MV-4-11 (cell line): ENCODE data around the gene ARL2BP.

Experiments
- DNase-seq: peaks from one replicate; lab custom pipeline; 2025; lab: John Stamatoyannopoulos, UW

The ARL2BP gene

DNA sequence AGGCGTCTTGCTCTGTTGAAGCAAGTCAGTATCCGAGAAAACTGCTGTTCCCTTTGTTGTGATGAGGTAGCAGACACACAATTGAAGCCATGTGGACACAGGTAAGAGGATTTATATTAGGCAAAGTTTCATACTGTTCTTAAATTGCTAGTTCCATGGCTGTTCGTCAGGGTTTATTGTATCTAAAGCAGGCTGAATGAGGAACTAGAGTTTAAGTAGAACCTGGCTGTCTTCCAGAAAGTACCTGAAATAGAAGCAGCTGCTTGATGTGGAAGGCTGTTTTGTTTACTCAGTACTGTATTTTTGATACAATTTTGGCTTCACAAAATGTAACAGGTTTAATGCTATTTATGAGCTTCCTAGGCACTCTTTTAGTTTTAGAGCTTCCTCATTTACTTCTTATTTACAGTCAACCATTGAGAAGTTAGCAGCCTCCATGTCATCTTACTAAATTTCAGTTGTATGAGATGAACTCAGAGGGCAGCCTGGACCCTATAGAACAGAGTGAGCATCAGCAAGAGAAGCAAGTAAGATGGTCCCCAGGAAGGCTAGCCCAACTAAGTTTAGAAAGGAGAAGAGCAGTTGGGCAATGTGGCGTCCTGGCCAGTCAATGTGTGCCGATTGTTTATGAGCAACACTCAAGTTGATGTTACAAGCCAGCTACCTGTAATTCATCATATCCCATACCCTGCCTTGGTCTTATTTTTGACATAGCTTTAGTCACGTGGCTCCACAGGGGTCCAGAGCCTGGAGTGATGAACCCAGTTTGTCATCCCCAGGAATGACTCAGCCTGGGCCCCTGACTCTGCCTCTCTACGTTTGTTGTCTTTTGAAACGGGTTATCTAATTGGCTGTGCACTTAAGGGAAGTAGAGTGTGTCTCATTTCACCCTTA, 9.7 kb upstream of the ARL2BP start:
- peak; percentile 56 for DNase-seq

DNA sequence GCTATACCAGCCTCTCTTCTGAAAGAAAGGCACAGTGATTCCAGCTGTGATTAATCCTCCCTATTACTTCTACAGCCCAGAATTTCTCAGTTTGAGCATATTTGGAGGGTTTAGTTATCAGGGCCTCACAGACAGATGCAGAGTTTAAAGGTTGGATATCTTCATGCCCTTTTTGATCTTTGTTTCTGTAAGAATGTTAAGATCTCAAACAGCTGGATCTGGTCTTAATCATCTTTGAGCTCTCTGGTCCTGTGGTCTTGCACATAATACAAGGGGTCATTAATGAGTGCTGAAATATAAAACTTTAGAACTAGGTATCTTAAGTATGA, 9.1 kb upstream of the ARL2BP start:
- no peak for DNase-seq

DNA sequence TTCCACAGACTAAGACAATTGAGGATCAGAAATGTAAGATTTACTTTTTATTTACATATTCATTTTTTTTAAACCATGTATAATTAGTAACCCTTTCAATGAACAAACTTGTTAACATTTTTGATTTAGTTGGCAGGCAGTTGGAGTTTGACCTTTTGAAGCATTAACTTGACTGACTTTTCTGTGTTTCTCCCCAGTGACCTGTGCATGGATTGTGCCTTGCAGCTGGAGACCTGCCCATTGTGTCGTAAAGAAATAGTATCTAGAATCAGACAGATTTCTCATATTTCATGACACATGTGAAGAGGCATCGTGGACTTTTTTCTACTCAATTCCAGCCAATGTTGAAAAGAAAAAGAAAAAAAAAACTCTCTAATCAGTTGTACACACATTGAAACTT, 6.4 kb upstream of the ARL2BP start:
- DNase-seq, result no peak

DNA sequence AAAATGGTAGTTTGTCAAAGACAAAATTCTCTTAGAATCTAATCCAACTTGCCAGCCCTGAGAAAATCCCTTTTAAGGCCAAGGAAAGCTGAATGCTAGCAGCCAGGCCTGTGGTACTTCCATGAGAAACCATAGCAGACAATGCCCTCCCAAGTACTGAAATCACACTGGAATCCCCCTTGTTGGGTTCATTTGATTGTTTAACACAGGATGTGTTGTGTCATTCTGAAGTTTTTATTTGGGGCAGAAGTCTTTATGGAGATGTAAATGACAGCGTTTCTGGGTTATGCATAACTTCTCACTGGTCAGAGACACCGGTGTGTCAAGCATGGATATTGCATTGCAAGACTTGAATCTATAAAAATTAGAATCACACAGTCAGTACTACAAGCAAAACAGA, 6.0 kb upstream of the ARL2BP start:
- no peak for DNase-seq

DNA sequence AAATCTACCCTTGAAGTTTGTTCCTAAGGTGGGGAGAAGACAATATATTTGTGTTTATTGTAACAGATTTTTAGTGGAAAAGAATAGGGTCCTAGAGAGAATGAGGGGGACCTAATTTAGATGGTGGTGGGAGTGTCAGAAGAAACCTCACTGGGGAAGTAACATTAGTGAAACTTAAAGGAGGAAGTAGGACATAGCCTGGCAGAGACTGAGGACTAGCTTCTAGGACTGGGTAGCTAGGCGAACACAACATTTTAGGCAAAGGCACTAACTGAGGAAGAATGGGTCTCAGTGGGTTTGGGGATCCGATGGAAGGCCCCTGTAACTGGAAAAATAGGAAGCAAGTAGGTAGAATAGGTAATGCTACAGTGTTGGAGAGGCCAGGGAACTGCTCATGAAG, 4.2 kb upstream of the ARL2BP start:
- DNase-seq, result peak; percentile 81

DNA sequence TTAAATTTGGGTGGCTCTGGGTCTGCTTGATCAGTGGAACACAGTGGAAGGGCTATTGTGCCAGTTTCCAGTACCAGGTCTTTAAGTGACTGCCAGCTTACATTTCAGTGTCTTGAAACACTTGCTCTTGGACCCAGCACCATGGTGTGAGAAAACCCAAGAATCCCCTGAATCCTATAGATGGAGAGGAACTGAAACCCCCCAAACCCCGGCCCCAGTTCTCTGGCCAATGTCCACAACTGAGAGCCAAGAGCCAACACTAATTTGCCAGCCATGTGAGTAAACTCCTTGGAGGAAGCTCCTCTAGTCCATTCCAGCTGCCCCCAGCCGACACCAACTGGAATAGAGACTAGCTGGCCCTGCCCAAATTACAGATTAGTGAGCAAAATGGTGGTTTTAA, 2.4 kb upstream of the ARL2BP start:
- no peak for DNase-seq

DNA sequence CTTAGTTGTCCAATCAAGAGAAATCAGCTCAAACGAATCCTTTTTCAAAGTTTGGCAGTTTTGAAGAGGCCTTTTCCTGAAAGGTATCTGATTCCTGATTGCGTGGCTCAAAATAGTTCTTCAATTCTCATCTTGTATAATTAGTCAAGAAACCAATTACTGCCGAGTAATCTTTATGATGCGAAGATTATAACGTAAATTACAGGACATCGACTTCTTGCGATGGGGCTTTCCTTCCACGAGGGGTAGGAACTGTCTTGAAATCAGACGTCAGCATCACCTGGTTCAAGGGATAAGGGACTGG, 644 bp upstream of the ARL2BP start:
- no peak for DNase-seq

DNA sequence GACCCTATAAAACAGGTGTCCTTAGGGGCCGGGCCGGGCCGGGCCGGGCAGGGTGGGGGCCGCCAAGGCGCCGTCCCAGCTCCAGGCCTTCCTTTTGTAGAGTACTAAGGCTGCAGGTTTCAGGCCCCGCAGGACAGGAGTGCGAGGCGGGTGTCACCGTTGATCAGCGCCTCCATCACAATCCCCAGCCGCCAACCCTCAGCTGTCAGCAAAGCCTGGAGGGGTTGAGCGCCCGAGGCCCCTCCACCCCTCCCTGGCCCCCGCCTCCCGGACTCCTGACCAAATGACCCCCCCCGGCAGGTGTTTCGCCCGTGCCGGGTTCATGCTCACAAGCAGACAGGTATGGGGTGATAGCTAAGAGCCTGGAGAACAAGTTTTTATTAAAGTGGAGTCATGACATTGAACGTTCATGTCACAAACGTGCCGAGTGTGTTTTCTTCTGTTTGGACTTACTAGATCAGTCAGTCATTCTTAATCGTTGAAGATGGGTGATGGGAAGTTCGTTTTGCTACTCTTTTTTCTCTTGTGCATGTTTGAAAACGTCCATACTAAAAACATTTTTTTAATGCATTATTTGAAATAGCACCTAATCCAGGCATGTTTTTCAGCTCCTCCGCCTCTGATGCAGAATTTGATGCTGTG, 534 bp downstream of the ARL2BP start:
- DNase-seq, result no peak

DNA sequence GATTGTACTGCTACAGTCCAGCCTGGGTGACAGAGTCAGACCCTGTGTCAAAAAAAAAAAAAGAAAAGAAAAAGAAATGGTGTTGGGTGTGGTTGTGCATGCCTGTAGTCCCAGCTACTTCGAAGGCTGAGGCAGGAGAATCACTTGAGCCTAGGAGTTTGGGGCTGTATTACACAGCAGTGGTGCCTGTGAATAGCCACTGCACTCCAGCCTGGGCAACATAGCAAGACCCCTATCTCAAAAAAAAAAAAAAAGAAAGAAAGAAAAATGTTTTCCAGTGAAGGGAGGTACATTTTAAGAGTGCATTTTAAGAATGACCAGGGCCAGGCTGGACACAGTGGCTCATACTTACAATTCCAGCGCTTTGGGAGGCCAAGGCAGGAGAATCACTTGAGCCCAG, 6.3 kb downstream of the ARL2BP start:
- DNase-seq, result no peak

DNA sequence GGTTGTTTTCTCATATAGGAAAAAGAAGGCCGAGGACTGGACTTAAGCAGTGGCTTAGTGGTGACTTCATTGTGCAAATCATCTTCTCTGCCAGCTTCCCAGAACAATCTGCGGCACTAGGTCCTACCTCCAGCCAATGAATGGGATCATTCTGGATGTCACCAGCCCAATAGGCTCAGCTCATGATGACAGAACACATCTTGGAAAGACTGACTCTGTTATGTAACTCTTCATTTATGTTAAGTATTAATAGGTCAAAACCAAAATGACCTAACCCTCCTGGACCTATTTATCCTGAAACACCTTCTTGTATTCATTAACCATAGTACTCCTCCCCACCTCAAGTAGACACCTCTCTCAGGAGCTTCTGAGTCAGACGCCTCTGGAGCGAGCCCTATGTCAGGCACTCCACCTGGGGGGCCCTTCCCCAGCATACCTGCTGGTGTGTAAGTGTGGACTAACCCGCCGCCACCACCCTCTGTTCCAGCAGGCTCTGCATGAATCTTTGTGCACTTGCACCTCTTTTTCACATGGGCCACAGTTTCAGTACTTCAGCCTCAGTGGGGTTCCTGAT, 7.2 kb downstream of the ARL2BP start:
- no peak for DNase-seq

DNA sequence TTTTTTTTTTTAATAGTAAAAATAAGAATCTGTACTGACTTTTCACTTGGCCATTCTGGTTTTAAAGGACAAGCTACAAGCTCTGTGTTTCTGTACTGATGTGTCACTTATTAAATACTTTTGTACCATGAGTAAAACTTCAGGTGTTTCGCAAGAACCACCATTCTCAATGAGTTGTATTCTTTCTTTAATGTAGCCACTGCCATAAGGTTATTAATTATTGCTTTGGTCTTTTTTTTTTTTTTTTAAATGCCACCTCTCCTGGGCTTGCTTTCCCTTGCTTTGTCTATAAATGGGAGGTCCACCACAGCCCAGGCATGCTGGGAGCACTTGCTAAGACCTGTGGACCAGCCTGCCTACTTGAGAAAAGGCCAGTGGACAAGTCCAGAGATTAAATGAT, 8.4 kb downstream of the ARL2BP start:
- no peak for DNase-seq

DNA sequence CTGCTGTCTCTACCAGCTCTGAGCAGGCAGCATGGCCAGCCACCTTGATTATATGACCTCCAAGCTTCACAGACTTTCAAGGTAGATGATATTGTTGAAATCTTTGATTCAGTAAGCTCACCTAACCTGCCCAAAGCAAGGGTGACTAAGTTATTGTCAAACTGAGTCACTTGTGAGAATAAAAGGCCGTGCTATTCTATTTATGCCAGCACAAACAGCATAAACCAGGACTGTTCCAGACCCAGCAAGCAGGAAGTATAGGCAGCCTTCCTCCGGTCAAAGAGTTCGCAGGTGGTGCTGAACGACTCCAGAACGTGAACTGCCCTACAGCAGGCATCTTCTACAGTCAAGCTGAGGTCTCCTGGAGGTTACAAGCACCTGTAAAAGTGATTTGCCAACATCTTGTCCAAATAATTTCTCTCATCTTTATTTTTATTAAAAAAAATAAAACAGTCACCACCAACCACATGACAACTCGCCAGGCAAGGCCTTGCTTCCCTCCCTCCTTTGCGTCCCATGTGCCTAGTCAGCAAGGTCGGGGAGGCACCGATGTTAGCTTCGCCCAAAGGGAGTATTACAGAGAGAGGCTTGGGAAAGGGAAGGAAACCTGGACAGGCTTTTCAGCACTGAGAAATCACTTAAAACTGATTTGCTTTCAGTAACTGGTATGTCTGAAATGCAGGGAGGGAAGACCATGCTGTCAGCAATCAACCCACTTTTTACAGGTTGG, 10.8 kb downstream of the ARL2BP start:
- no peak for DNase-seq

DNA sequence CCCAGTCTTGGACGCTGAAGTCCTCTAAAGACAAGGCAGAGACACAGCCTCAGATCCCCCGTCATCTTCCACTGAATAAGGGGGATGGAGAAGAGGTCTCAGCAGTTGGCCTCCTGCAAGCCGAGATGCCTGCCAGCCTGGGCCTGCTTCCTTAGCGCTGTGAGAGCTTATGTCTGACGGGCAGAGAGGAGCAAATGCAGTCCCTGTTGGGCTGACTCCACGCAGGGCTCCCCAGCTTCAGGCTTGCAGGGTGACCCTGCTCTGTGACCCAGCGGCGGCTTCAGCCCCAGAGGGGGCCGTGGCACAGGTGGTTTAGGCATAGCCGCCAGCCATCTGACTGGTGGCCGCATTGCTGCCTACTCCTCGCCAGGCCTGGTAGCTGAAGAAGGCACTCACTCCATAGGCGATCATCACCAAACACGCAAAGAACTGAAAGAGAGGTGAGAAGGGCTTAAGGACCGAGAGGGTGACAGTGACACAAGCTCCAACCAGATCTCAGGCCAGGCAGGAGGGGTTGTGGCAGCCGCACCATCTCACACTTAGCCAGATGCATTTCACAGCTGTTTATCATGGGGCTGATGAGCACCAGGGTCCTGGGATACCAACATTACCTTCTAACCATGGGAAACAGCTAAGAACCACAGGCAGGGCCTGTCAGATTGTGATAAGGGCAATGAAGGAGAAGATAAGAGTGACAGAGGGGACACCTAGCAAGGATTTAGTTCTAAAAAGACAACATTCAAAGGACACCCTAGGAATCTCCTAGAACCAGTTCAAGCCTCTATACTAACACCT, 11.7 kb downstream of the ARL2BP start:
- no peak for DNase-seq

DNA sequence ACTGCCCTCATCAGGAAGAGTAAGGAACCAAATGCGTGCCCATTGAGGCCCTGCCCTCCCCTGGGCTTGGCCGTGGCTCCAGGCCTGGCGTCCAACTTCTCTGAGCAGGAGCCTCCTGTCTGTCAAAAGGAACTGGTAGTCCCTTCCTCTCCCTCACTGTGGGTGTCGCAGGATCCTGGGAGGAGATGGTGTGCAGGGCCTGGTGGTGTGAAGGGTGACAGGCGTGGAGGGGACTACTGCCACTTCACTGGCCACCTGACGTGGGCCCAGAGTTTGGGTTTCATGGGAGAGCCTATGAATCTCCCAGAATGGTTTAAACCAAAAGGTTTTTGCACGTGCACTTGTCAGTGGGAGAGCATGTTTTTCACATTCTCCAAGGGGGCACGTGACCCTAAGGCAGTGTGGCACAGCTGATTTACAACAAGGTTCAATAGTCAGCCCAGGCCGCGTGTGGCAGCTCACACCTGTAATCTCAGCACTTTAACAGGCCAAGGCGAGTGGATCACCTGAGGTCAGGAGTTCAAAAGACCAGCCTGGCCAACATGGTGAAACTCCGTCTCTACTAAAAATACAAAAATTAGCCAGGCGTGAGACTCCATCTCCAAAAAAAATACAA, 12.5 kb downstream of the ARL2BP start:
- DNase-seq, result no peak

DNA sequence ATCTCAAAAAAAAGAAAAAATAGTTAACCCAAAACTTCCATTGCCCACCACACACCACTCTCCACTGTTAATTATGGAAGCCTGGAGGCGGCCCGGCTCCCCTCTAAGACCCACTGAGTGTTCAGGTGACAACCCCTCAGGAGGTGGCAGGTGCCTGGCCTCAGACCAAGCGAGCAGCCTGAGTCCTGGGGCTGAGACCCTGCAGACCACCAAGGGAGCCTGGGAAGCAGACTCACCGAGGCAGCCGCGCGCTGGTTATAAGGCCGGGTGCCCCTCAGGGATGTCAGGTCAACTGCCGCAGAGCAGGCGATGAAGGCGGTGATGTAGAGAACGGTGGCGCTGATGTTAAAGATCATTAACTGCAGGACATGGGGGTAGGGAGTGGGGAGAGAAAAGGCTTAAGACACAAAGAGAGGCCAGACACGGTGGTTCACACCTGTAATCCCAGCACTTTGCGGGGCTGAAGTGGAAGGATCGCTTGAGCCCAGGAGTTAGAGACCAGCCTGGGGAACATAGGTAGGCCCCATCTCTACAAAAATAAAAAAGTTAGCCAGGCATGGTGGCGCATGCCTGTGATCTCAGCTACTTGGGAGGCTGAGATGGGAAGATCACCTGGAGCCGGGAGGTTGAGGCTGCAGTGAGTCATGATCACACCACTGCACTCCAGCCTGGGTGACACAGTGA, 13.3 kb downstream of the ARL2BP start:
- DNase-seq, result no peak

DNA sequence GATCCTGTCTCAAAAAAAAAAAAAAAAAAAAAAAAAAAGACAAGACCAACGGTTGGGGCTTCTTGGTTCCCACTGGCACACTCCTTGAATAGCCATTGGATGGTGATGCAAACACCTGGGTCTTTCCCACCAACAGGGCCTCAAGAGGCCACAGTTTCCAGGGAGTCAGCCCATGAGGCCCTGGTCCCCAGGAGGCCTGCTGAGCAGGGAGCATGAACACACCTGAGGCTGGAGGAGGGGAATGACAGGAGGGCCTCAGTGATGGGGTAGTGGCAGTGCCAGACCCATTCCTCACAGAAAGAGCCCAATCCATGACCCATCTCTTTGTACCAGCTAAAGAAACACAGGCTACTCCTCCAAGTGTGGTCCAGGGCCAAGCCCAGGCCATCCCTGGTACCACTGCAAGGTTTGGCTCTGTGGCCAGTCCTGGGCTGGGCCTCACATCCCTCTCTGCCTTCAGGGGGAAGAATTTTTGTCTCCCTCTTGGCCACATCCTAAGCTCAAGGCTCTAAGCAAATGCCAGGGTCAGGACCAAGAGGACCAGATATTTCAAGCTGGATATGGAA, 13.9 kb downstream of the ARL2BP start:
- no peak for DNase-seq

DNA sequence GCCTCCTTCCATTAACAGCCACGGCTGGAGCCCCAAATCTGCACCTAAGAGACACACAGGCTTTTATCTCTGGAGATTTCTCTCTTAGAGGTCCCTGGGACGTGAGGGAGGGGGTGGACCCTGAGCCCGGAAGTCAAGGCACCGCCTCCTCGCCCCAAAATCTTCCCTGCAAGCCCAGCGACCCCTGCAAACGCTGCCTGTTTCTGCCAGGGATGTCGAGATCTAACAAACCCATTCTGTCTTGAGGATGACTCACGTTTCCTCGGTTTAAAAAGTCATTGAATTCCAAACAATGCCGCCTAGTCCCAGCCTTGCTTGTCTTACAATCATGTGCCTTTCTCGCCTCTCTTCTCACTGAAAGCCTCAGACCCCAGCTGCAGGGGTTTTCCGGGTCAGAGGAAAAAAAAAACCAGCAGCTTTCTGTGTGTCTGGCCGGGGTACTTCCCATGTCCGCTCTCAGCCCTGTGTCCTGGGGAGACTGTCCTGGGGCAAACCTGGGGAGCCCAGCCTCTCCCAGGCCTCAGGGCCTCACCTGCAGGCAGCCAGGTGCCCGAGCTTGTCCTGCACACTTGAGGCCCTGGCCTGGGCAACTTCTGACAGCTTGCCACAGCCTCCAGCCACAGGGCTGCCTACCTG, 15.4 kb downstream of the ARL2BP start:
- no peak for DNase-seq

DNA sequence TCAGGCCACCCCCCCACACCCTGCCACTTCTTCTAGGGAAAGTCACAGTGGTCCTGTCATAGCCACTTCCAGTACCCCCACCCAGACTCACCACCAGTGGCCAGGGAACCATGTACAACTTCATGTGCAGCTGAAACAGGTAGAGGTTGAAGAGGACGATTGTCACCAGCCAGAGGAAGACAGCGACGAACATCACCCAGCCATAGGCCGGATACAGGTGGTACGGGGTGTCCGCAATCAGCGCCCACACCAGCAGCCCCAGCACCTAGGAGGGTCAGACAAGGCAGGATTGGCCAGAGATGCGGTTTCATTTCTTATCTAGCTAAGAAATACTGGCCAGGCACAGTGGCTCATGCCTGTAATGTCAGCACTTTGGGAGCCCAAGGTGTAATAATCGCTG, 16.7 kb downstream of the ARL2BP start:
- DNase-seq, result no peak

DNA sequence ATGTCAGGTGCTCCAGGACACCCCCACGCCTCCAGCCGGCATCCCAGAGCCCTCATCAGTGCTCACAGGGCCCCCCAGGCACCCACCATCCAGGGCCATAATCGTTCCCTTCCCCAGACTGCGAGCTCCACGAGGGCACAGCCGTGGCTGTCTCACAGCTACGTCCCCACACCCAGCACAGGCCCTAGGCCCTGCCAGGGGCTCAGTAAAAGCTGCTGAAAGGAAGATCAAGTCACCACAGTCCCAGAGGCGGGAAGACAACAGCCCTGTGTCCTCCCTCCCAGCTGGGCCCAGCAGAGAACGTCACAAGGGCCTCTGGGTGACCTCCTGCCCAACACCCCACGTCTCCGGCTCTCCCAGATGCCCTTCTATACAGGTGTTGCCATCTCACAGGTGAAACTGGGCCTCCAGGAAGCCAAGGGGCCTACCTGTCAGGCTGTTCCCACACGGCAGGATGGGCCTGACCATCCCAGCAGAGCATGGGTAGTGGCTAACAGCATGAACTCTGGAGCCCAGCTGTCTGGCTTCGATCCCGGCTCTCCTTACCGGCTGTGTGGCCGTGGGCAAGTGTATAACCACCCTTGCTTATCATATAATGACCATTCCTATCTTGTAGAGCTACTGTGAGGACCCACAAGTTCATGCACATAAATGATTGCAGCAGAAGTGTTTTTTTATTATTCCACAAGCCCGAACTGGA, 17.9 kb downstream of the ARL2BP start:
- no peak for DNase-seq
